ENCODE measurements around the gene CYB5RL.

The CYB5RL gene

GRCh38 chr1:54225378-54225777 lies 25.5 kb upstream of the CYB5RL start:
- H3K36me3 ChIP-seq, result peaks cover 48% of the 10 kb centered on the region

GRCh38 chr1:54224233-54224632 lies 24.4 kb upstream of the CYB5RL start:
- TF ChIP-seq, protein P1, sequence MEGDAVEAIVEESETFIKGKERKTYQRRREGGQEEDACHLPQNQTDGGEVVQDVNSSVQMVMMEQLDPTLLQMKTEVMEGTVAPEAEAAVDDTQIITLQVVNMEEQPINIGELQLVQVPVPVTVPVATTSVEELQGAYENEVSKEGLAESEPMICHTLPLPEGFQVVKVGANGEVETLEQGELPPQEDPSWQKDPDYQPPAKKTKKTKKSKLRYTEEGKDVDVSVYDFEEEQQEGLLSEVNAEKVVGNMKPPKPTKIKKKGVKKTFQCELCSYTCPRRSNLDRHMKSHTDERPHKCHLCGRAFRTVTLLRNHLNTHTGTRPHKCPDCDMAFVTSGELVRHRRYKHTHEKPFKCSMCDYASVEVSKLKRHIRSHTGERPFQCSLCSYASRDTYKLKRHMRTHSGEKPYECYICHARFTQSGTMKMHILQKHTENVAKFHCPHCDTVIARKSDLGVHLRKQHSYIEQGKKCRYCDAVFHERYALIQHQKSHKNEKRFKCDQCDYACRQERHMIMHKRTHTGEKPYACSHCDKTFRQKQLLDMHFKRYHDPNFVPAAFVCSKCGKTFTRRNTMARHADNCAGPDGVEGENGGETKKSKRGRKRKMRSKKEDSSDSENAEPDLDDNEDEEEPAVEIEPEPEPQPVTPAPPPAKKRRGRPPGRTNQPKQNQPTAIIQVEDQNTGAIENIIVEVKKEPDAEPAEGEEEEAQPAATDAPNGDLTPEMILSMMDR (IDR thresholded peaks at IDR 0.05; ENCODE audit: low read depth, low read length), result no peak
- Histone ChIP-seq H3K36me3 (peaks cover 37% of the 10 kb centered on the region), H3K27me3 (ENCODE audit: insufficient read depth, low read depth, severe bottlenecking) (no peaks in the 10 kb centered on the region)

More at GRCh38 chr1:54225378-54225777, 25.5 kb upstream of the CYB5RL start:
- no peak overlapping the region for H3K4me3 ChIP-seq (ENCODE audit: low read depth, low read length)
- H3K9me3 ChIP-seq (ENCODE audit: severe bottlenecking), result no peaks in the 10 kb centered on the region
- H3K27me3 ChIP-seq (ENCODE audit: insufficient read depth, low read depth, severe bottlenecking), result no peaks in the 10 kb centered on the region
- no peak overlapping the region for H3K27ac ChIP-seq
- TF ChIP-seq, protein P1 (IDR thresholded peaks at IDR 0.05; ENCODE audit: low read depth, low read length), result no peak
- DNase-seq, result no peak

GRCh38 chr1:54223441-54224202 lies 23.8 kb upstream of the CYB5RL start:
- Histone ChIP-seq H3K4me3 (ENCODE audit: low read depth, low read length) (no peak overlapping the region), H3K36me3 (peaks cover 35% of the 10 kb centered on the region), H3K9me3 (ENCODE audit: severe bottlenecking) (no peaks in the 10 kb centered on the region), H3K27me3 (ENCODE audit: insufficient read depth, low read depth, severe bottlenecking) (no peaks in the 10 kb centered on the region), H3K27ac (no peak overlapping the region)
- TF ChIP-seq, protein P1 (IDR thresholded peaks at IDR 0.05; ENCODE audit: low read depth, low read length), result no peak
- no peak for DNase-seq

More at GRCh38 chr1:54224233-54224632, 24.4 kb upstream of the CYB5RL start:
- DNase-seq, result no peak
- no peaks in the 10 kb centered on the region for H3K9me3 ChIP-seq (ENCODE audit: severe bottlenecking)
- no peak overlapping the region for H3K27ac ChIP-seq
- H3K4me3 ChIP-seq (ENCODE audit: low read depth, low read length), result no peak overlapping the region

- peaks cover 35% of the 10 kb centered on the region for H3K36me3 ChIP-seq
- H3K9me3 ChIP-seq (ENCODE audit: severe bottlenecking), result no peaks in the 10 kb centered on the region
- TF ChIP-seq, protein P1 (IDR thresholded peaks at IDR 0.05; ENCODE audit: low read depth, low read length), result no peak
- H3K27me3 ChIP-seq (ENCODE audit: insufficient read depth, low read depth, severe bottlenecking), result no peaks in the 10 kb centered on the region
- no peak for DNase-seq
- H3K4me3 ChIP-seq (ENCODE audit: low read depth, low read length), result no peak overlapping the region
- no peak overlapping the region for H3K27ac ChIP-seq
Observed at GRCh38 chr1:54222711-54223110, 22.9 kb upstream of the CYB5RL start.

DNA sequence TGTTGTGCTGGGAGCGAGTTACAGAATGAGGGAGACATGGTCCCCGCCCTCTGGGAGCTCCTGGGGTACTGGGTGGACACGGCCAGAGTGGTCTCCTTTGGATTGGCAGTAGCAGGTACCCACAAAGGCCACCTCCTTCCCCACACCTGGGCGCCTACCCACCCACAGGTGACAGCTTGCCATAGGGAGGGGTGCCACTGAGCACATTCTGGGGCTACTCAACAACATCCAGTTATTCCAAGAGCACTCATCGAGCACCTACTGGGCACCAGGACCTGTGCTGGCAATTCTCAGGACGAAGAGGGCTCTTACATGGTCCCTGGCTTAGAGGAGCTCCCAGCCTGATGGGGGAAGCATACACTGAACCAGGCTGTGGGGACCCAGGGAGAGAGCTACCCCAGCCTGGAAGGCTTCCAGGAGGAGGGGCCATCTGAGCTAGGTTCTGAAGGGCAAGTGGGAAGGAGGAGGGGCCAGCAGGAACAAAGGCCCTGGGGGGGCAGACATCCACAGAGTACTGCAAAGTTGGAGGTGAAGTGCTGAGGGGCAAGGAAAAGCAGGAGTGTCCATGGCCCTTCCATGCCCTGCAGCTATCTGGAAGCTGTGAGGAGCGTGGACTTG lies 22.1 kb upstream of the CYB5RL start:
- Histone ChIP-seq H3K27me3 (ENCODE audit: insufficient read depth, low read depth, severe bottlenecking) (no peaks in the 10 kb centered on the region), H3K4me3 (ENCODE audit: low read depth, low read length) (no peak overlapping the region), H3K27ac (no peak overlapping the region), H3K9me3 (ENCODE audit: severe bottlenecking) (no peaks in the 10 kb centered on the region), H3K36me3 (peaks cover 36% of the 10 kb centered on the region)
- TF ChIP-seq, protein P1 (IDR thresholded peaks at IDR 0.05; ENCODE audit: low read depth, low read length), result no peak
- DNase-seq, result no peak
